ENCODE results near the gene CCDC85A.
A peak's percentile ranks its signal among the peaks of the same experiment; 100 is the strongest.
"Not testable (repeated sequence)": the region's sequence is repeated elsewhere in the genome, so short reads cannot be mapped to it uniquely, and the experiment has no call there.

The CCDC85A gene

DNA sequence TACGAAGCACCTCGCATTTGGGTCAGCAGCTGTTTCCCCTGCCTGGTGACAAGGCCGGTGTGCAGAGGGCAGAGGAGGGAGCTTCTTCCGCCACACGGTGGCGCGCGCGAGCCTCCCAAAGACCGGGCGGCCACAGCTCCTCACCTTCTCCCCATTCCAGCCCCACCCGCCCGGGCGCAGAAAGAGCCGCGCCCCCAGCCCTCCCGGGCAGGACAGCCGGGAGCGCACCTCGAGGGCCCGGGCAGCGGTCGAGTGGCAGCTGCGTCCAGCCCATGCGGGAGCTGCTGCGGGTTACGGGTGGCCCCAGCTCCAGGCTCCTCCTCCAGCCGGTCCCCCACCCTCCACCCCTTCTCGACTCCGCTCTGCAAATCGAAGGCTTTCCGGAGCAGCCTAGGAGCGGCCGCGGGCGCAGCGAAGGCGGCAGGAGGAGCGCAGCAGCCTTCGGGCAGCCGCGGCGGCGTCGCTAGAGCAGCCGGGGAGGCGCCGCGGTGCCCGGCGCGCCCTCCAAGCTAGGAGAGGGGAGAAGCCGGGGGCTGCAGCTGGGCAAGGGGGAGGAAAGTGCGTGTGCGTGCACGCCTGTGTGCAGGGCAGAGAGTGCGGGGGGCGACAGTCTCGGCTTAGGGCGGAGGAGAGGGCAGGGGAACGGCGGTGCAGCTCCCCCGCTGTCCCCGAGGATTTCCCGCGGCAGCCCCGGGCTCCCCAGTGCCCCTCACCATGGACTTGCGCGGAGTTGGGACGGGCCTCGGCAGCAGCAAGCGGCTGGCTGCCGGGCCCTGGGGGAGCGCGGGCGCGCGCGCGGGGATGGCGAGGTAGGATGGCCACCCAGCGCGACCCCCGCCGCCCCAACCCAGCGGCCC, at the start of gene CCDC85A:
CCDC85A (plus strand) TSS at position 348 of the 857 bp plus-strand sequence. CDS start 635 bp downstream, outside the sequence.
- peak; percentile 85 for DNase-seq (ENCODE audit: low spot score)

DNA sequence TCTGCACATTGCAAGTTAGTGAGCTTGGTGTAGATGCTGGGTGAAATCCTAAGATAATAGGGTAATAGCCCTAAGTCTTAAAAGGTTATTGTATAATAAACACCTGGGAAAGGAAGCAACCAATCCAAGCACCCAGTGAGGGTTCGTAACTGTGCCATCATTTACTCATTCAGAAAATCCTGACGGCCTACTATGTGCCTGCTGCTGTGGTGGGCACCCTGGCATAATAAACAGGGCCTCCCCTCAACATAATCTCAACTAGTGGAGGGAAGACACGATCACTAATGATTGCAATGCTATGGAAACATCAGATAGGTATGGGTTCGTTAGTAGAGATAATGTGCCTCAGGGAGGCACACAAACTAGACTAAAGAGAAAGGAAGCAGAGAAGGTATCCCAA, 48.9 kb upstream of the CCDC85A start:
- DNase-seq (ENCODE audit: low spot score): no peak

DNA sequence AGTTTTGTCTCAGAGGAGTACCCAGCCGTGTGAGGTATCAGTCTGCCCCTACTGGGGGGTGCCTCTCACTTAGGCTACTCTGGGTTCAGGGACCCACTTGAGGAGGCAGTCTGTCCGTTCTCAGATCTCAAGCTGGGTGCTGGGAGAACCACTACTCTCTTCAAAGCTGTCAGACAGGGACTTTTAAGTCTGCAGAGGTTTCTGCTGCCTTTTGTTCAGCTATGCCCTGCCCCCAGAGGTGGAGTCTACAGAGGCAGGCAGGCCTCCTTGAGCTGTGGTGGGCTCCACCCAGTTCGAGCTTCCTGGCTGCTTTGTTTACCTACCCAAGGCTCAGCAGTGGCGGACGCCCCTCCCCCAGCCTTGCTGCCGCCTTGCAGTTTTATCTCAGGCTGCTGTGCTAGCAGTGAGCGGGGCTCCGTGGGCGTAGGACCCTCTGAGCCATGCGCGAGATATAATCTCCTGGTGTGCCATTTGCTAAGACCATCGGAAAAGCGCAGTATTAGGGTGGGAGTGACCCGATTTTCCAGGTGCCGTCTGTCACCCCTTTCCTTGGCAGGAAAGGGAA, 41.2 kb upstream of the CCDC85A start:
- DNase-seq (ENCODE audit: low spot score): not testable (repeated sequence)

DNA sequence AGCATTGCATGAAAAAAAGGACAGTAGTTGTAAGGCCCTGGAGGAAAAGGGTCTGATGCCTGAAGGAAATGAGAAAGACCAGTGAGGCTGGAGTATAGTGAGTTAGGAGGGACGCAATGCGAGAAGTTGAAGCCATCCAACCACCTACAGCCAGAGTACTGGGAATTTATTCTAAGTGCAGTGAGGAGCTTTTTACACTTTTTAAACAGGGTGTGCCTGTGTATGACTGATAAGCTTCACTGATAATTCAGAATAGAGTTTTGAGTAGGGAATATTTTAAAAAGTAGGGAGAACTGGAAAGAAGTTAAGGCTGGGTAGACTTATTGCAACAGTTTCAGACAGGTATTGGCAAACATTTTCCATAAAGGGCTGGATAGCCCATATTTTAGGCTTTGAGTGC, 35.9 kb upstream of the CCDC85A start:
- DNase-seq (ENCODE audit: low spot score): no peak

DNA sequence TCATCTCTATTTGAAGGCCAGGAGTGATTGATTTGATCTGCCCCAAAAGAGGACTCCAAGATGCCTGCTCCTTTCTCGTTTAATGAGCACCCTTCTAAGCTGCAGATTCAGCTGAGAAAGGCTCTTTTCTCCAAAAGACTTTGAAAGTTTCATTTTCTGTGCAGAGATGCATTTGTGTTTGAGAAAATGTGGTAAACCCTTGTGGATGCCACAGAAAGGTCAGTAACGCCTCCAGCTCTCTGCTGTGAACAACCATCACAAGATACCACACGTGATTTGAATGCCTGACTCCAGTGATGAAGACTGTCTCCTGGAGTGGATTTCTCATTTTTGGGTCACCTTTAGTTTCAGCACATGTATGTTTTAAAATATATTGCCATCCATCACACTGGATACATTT, 35.0 kb upstream of the CCDC85A start:
- DNase-seq (ENCODE audit: low spot score): no peak

DNA sequence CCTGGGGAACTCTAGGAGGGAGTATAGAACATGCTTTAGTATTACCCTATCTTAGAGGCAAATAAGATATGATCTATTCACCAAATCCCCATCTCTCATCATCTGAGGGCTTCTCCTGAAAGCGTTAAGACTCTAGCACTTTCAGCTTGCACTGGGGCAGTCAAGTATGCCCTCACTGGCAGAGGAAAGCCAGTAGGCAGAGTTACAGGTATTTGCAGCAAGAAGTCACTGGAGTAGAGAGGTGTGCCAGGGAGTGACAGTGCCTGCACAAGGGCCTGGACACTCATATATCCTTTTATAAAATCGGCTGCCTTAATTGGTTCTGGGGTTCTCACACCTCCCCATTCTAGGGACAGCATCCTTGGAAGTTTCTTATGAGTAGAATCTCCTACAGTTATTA, 31.9 kb upstream of the CCDC85A start:
- DNase-seq (ENCODE audit: low spot score): no peak

DNA sequence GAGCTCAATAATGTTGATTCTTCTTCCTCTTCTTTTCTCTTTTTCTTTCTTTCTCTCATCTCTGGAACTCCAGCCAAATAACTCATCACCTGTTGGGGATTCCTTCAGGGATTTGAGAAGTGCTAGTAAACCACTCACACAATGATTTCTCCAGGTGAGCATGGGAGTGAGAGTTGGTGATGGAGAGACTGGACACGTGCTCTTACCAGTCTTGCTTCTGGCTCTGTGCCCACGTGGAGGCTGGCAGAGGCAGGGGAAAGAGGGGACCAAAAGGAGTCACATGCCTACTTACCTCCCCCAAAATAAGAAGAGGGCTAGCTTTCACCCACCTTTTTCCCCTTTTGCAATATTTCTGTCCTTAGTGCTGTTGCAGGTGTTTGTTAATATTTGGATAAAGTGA, 28.6 kb upstream of the CCDC85A start:
- no peak for DNase-seq (ENCODE audit: low spot score)

DNA sequence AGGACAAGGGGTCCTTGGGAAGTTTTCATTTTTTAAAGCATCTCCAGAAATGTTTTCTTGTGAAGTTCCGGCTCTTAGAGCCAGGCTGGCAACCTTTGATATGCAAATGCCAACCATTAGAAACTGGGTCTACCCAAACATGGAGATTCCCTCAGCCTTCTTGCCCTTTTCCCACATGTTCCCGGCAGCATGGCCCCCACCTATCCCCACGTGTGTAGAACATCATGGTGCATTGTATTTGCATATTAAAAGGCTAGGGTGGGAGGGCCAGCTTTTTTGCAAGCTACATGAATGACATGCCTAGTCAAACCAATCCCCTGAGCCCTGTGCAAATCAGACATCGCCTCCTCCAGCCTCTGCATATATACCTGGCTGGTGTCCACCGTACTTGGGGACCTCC, 23.9 kb upstream of the CCDC85A start:
- not testable (repeated sequence) for DNase-seq (ENCODE audit: low spot score)

DNA sequence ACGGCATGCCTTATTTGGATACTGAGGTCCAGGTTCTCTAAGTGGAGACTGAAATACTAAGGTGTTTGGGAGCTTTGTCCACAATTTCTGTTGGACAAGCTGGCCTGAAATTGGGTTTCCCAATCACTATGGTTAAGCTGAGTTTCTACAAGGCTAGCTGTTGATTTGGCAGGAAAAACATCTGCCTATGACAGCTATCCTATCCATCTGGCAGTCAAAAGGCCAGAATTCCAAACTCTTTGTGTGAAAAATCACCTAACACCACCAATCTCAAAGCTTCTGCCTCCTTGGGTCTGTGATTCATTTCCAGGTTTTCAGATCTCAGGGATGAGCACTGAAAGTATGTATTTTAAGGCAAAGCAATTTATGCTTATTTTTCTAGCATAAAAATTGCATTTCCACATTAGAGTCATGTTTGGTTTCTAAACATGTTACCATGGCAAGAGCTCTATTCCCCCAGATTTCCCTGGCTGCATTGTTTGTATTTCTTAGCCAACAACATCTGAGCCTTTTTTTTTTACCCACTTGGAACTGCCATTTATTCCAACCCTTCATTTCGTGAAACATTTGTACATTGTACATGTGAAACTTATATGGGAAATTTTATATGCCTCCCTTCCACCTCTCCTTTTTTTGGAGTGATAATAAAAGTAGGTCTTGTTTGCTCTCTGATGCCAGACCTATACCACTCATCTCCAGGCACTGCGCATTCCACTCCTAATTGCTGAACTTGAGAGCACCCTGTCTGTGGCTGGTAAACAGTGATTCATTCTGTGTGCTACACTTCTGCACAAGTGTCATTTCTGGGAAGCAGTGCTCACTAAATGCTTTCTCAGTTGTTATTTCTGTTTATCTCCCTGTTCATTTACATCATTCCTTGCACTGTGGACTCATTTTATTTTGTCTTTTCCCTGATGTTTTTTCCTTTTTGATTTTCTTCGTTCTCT, 15.9 kb upstream of the CCDC85A start:
- DNase-seq (ENCODE audit: low spot score): no peak

DNA sequence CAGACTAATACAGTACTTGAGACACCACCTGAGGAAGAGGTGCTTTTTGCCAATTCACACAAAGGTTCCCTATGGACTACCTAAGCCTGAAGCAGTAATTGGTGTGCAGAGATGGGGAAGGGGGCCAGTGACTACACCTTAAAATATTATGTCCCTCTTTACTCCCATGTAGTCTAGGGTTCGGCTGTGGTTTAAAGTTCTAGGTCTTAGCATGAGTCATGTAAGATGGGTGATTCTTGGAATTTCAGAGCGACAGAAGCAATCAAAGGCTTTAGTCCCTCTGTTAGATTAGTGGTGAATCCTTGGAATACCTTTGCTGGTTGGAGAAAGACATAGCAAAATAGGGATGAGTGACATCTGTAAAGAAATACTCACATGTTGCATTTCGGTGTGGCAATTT, 14.3 kb upstream of the CCDC85A start:
- no peak for DNase-seq (ENCODE audit: low spot score)

DNA sequence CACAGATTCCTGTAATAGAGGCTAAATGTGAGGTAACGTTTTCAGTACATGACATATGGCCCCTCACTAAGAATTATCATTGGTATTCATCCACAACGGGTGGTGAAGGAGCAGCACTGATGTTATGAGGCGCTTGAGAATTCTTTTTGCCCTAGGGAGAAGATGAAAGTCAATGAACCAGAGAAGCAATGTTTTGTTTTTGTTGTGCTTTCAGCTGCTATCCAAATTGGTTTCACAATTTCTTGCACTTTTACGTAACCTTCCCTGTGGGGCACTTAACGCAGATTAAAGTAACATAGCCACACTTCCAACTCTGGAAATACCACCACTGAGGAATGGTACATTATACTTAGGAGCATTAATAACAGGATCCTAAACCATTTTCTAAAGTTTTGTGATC, 13.3 kb upstream of the CCDC85A start:
- DNase-seq (ENCODE audit: low spot score): no peak

DNA sequence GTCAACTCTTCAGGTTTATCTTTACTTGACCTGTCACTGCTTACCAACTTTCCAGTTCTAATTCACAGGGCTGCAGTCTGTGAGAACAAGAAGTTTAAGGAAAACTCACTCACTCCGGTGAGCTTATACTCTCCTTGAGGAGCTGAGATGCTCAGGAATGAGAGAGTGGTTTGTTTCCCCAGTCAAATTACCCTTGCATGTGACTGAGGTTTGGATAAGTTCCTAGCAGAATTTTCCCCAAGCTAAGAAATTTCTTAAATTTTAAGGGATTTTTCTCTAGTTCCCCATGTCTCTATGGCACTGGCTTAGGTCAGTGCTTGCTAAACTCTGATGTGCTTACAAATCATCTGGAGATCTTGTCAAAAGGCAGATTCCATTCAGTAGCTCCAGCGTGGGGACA, 12.8 kb upstream of the CCDC85A start:
- DNase-seq (ENCODE audit: low spot score): no peak

DNA sequence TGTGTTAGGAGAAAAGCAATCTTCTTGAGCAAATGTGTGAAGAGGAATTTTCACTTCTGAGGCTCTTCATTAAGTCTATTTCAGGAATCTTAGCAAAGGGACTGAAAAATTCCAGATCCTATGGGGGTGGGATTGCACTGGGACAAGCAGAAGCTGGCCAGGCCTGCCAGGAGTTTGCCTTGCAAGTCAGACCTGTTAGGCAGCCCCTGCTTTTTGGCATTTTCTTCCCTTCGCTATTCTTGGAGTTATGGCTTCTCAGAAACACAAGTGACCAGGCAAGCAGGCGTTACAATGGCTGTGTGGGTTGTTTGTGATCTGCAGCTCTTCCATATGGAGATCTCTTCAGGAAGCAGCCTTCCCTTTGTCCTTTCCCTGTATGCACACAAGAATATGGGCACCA, 8.0 kb upstream of the CCDC85A start:
- DNase-seq (ENCODE audit: low spot score): no peak

DNA sequence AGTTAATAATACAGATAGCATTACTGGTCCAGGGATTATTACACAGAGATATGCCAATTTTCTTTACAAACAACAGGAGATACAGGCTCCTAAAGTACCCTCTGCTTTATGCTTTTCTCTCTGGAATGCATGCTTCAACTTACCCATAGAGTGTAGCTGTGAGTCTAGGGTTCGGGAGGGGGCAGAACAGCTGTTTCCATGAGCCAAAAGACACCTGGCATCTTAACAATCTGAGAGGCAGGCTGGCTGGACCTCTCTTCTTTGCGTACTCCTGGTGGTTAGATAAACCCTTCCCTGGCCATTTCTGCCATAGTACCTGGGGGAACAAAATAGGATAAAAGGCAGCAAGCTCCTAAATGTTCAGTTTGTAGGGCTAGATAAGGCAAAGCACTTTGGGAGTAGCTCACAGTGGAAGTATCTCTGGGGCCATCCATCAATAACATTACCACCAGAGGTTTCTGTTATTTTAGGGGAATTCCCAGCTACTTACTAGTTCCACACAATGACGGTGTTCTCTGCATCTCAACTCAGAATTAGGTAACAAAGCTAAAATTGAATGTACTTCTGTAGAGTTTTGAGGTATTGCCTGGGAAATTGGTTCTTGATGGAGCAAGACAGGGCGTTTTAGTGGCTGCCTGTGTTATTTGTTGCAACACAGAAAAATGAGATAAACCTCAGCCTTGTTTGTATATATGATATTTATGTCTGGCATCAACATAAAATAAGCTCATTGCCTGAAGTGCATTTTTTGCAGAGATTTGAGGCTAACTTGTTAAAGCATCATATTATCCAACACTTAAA, 6.2 kb upstream of the CCDC85A start:
- DNase-seq (ENCODE audit: low spot score): no peak

DNA sequence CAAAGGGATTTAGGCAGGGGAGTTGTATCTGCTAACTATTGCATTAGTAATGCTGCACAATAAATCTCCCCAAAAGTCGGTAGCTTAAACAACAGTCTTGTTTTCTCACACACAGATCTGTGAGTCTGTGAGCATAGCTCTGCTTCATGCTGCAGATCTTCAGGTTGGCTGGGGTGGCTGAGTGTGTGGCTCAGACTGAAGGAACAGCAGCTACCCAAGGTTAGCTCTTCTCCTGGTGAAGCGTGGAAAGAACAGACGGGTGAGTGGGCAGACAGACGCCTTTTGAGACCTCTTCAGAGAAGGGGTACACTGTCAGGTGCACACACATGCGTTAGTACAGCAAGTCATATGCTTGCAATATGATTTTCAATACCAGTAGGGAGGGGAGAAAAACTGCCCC, 3.9 kb upstream of the CCDC85A start:
- DNase-seq (ENCODE audit: low spot score): no peak

DNA sequence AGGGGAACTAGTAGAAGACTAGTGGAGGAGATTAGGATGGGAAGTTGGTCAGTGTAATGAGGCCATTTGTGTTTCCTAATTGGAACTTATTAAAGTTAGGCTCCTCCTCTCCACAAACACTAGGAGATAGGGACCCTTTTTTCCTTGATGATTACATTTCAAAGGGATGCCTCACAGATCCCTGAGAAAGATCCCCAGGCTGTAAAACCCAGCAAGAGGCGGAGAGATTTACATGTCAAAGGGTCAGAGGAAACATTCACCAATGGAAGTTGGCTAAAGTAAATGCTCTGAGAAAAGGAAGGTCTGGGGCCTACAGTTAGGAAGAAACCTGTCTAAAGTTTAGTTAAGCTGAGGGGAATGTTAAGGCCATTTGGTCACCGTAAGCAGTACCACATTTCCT, 1.4 kb upstream of the CCDC85A start:
- DNase-seq (ENCODE audit: low spot score): no peak

DNA sequence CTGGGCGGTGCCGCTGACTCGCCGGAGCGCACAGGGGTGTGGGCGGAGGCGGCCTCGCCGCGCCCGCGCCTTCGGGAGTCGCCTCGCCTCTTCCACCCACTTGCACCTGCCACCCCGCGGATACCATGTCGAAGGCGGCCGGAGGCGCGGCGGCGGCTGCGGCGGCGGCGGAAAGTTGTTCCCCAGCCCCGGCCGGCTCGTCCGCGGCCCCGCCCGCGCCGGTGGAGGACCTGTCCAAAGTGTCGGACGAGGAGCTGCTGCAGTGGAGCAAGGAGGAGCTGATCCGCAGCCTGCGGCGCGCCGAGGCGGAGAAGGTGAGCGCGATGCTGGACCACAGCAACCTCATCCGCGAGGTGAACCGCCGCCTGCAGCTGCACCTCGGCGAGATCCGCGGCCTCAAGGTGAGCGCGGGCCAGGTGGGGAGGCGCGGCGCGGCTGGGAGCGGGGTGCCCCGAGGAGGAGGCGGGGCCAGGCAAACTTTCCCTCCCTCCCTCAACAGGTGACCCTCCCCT, 766 bp downstream of the CCDC85A start:
- DNase-seq (ENCODE audit: low spot score): peak; percentile 11

DNA sequence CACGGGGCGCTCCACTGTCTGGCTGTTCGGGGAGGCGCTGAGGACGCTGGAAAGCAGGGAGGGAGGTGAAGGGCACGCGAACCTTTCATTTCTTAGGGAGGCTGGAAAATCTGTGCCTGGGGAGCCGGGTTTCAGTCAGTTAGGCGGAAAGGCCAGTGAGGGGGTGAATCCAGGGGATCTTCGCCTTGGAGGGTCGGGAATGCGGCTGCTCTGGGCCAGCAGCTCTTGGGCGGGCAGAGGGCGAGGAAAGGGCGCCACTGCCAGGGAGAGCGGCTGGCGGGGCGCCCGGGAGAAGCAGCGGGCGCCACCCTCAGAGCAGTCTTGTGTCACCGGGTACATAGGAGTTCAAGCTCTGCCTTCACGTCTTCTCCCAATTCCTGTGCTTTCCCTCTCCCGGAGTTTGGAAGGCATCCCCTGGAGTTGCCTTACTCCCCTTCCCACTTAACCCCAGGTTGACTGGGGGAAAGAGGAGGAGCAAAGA, 1.4 kb downstream of the CCDC85A start:
- DNase-seq (ENCODE audit: low spot score): peak; percentile 27

DNA sequence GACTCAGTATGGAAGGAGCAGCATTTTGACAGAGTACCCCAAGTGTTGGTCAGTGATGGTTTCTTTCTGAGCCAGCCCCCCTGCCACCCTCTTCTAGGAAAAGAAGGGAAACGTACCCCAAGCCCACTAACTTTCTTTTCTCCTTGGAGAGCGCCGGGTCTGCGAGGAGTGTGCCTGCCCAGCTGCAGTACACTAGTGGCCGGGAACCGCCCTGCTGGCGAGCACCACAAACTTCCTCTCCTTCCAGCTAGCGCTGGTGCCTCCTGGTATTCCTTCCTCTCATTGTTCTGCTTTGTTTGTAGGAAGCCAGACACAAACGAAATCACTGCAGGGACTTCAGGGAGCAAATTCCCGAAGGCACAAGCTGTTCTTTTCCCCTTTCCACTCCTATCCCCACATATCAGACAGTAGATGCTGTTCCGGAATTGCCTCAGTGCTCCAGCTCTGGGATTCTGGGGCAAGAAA, 1.8 kb downstream of the CCDC85A start:
- DNase-seq (ENCODE audit: low spot score): peak; percentile 4

DNA sequence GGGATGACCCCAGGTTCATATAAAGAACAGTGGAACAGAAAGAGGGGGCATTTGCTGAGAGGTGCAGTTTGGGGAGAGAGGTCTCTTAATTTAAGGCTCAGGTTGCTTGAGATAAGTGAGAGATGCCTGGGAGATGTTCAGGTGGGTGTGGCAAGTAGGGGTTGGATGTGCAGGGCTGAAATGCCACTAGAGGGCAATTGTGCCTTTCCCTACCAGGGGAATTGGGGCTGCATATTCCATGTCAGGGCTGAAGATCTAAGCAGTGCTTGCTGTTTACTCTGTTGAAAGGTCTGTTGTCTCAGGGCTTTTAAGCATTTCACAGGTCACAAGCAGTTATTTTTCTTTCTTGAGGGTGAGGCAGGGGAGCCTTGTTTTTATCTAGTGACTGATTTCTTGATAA, 7.8 kb downstream of the CCDC85A start:
- DNase-seq (ENCODE audit: low spot score): peak; percentile 75

DNA sequence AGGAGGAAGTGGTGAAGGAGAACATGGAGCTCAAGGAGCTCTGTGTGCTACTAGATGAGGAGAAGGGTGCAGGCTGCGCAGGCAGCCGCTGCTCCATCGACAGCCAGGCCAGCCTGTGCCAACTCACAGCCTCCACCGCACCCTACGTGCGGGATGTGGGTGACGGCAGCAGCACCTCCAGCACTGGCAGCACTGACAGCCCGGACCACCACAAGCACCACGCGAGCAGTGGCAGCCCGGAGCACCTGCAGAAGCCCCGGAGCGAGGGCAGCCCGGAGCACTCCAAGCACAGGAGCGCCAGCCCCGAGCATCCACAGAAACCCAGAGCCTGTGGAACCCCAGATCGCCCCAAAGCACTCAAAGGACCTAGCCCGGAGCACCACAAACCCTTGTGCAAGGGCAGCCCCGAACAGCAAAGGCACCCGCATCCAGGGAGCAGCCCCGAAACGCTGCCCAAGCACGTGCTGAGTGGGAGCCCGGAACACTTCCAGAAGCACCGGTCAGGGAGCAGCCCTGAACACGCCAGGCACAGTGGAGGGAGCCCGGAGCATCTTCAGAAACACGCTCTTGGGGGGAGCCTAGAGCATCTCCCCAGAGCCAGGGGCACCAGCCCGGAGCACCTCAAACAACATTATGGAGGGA, 9.0 kb downstream of the CCDC85A start:
- no peak for DNase-seq (ENCODE audit: low spot score)

All from cerebellar cortex (tissue), 1 donor.